ENCODE results near the gene SAPCD2. TPM values are rescaled to one million over a fixed set of nuclear protein-coding genes. Genes with fewer than 3 reads are reported as not detected.
A peak's percentile ranks its signal among the peaks of the same experiment; 100 is the strongest.

SAPCD2 gene
- total and polyA plus RNA-seq, 2 experiments from 2014 or later, result 13.4 to 60.3 TPM

DNA sequence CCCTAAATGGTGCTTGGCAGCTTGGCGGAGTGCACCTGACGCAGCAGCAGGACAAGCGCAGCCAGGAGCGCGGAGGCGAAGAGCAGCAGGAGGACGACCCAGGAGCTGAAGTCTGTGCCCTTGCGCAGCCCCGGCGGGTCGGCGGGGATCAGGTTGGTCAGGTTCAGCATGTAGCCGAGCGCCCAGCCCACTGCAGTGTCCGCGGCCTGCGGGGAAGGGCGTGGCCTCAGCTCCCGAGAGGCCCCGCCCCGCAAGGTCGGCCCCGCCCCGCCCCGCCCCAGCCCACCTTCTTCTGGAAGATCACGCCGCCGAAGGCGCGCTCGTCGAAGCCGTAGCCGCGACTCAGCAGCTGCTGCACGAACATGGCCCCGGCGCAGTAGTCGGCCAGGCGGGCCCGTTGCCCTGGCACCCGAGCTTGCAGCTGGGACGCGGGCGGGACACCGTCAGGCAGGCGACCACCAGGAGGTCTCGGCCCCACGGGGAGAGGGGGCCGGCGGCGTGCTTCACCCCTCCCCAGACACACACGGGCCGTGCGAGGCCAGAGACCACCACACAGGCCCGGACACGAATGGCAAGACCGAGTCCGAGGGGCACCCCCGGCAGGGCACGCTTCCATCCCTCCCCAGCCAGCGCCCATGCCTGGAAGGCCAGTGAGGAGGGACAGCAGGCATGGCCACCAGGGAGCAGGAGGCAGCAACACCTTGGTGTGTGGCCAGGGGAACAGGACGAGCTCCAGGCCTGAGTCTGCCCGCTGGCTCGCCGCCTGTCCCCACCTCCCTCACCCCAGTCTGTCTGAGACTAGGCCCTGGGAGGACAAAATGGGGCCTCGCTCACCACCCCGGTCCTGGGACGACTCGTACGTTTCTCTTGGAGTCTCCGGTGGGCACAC is 21.5 kb downstream of the SAPCD2 start:
- TF ChIP-seq STAT1 (IDR thresholded peaks at IDR 0.05; ENCODE audit: unreplicated experiment), result no peak
- TF ChIP-seq, protein P1, sequence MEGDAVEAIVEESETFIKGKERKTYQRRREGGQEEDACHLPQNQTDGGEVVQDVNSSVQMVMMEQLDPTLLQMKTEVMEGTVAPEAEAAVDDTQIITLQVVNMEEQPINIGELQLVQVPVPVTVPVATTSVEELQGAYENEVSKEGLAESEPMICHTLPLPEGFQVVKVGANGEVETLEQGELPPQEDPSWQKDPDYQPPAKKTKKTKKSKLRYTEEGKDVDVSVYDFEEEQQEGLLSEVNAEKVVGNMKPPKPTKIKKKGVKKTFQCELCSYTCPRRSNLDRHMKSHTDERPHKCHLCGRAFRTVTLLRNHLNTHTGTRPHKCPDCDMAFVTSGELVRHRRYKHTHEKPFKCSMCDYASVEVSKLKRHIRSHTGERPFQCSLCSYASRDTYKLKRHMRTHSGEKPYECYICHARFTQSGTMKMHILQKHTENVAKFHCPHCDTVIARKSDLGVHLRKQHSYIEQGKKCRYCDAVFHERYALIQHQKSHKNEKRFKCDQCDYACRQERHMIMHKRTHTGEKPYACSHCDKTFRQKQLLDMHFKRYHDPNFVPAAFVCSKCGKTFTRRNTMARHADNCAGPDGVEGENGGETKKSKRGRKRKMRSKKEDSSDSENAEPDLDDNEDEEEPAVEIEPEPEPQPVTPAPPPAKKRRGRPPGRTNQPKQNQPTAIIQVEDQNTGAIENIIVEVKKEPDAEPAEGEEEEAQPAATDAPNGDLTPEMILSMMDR (conservative IDR thresholded peaks at IDR 0.05; ENCODE audit: low read depth in 2 of 2), result 0 out of 4 replicates have a peak, but pooled peaks of 1 of the 2 experiments have one; percentile 1
- peak overlapping the region; percentile 26; the same call in 1 of the 2 replicates for H3K4me3 ChIP-seq
- peak overlapping the region; percentile 16; the same call in 1 of the 3 replicates for H3K4me3 Mint-ChIP-seq
- no peaks in the 10 kb centered on the region for H3K36me3 ChIP-seq (ENCODE audit: insufficient read depth)
- no peaks in the 10 kb centered on the region for H3K9me3 Mint-ChIP-seq
- H3K27me3 Mint-ChIP-seq (ENCODE audit: insufficient read depth, low read depth, poor library complexity), result peaks cover 56% of the 10 kb centered on the region
- peaks cover 7% of the 10 kb centered on the region; the same call in 1 of the 2 replicates for H3K4me1 ChIP-seq (ENCODE audit: insufficient read depth)
- H4K20me1 ChIP-seq (replicated peaks; ENCODE audit: insufficient read depth), result no peaks in the 10 kb centered on the region; the same call in 1 of the 2 replicates
- H3K79me2 ChIP-seq (replicated peaks; ENCODE audit: insufficient read depth), result peaks cover 7% of the 10 kb centered on the region; the same call in 1 of the 2 replicates
- peaks cover 56% of the 10 kb centered on the region for H3K27me3 ChIP-seq (ENCODE audit: insufficient read depth)
- peaks cover 6% of the 10 kb centered on the region; the same call in 1 of the 3 replicates for H3K4me1 Mint-ChIP-seq
- peak; percentile 9 for ATAC-seq
- H3K27ac Mint-ChIP-seq, result no peak overlapping the region
- 0 out of 2 replicates have a peak, but pooled peaks cover 2% of the 10 kb centered on the region for H3F3A ChIP-seq (replicated peaks; ENCODE audit: low read depth)
- H3K4me2 ChIP-seq, result peak overlapping the region; percentile 38; the same call in 1 of the 2 replicates
- no peak overlapping the region for H3K27ac ChIP-seq (ENCODE audit: low read depth)
- no peaks in the 10 kb centered on the region for H3K9me2 ChIP-seq (ENCODE audit: insufficient read depth)
- H2AFZ ChIP-seq, result no peak overlapping the region
- peak; percentile 74 for DNase-seq (ENCODE audit: low spot score)
- H3K36me3 Mint-ChIP-seq (ENCODE audit: low read depth), result no peaks in the 10 kb centered on the region

DNA sequence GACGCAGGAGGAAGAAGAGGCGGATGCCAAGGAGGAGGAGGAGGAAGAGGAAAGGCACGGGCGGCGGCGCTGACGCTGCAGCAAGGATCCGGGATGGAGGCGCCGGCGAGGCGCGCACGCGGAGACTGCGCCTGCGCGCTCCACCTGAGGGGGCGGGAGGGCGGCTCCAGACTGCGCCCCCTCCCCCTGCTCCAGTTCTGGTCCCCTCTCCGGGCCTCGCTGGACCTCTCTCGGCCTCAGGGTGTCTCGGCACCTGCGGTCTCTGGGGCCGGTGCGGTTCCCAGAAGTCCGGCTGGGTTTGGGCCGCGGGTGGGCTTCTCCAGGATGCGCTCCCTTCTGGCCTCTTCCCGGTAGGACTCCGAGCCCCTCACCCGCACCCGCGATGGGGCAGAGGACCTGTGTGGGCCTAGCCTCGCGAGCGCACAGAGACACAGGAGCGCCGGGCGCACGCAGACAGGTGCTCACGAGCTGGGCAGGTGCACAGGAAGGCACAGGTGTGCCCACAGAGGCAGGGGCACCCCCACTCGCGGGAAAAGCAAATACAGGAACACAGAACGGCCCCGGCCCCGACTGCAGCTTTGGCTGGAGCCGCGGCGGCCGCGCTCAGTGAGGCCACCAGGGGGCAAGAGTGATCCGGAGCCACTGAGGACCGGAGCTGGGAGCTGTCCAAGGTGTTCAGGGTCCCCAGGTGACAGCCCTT is 24.1 kb downstream of the SAPCD2 start, which contains the start of gene NPDC1:
Gene NPDC1, minus strand, starts transcription at position 90 of the 700 bp plus-strand sequence. CDS start 188 bp downstream, outside the sequence.
- peaks cover 7% of the 10 kb centered on the region; the same call in 1 of the 2 replicates for H3K4me1 ChIP-seq (ENCODE audit: insufficient read depth)
- H3K4me2 ChIP-seq, result peak within 1 kb of the TSS; percentile 93
- no peaks in the 10 kb centered on the region; the same call in 1 of the 2 replicates for H4K20me1 ChIP-seq (replicated peaks; ENCODE audit: insufficient read depth)
- peaks cover 6% of the 10 kb centered on the region; the same call in 1 of the 3 replicates for H3K4me1 Mint-ChIP-seq
- peaks cover 40% of the 10 kb centered on the region for H3K27me3 ChIP-seq (ENCODE audit: insufficient read depth)
- no peaks in the 10 kb centered on the region for H3K36me3 ChIP-seq (ENCODE audit: insufficient read depth)
- no peaks in the 10 kb centered on the region for H3K36me3 Mint-ChIP-seq (ENCODE audit: low read depth)
- peak within 1 kb of the TSS; percentile 74 for H3K4me3 Mint-ChIP-seq
- no peaks in the 10 kb centered on the region for H3K9me3 Mint-ChIP-seq
- H3K27me3 Mint-ChIP-seq (ENCODE audit: insufficient read depth, low read depth, poor library complexity), result peaks cover 41% of the 10 kb centered on the region
- no peaks in the 10 kb centered on the region for H3F3A ChIP-seq (replicated peaks; ENCODE audit: low read depth)
- no peaks in the 10 kb centered on the region for H3K9me2 ChIP-seq (ENCODE audit: insufficient read depth)
- peaks cover 7% of the 10 kb centered on the region; the same call in 1 of the 2 replicates for H3K79me2 ChIP-seq (replicated peaks; ENCODE audit: insufficient read depth)
- H3K4me3 ChIP-seq, result peak within 1 kb of the TSS; percentile 87
- peak; percentile 73 for ATAC-seq
- H2AFZ ChIP-seq, result peak within 1 kb of the TSS; percentile 98
- no peak within 1 kb of the TSS for H3K27ac Mint-ChIP-seq
- DNase-seq (ENCODE audit: low spot score), result peak; percentile 95
- no peak within 1 kb of the TSS for H3K27ac ChIP-seq (ENCODE audit: low read depth)
- TF ChIP-seq, protein P2, sequence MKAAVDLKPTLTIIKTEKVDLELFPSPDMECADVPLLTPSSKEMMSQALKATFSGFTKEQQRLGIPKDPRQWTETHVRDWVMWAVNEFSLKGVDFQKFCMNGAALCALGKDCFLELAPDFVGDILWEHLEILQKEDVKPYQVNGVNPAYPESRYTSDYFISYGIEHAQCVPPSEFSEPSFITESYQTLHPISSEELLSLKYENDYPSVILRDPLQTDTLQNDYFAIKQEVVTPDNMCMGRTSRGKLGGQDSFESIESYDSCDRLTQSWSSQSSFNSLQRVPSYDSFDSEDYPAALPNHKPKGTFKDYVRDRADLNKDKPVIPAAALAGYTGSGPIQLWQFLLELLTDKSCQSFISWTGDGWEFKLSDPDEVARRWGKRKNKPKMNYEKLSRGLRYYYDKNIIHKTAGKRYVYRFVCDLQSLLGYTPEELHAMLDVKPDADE (IDR thresholded peaks at IDR 0.05), result no peak
- TF ChIP-seq POLR2AphosphoS5 (IDR thresholded peaks at IDR 0.05; ENCODE audit: low read depth) (peak; percentile 67), CREB1 (CRISPR knock-in tag; IDR thresholded peaks at IDR 0.05; ENCODE audit: low read depth) (no peak), EZH2phosphoT487 (IDR thresholded peaks at IDR 0.05; ENCODE audit: unreplicated experiment) (no peak), EZH2 (IDR thresholded peaks at IDR 0.05; ENCODE audit: low read depth, unreplicated experiment) (peak; percentile 23), NANOG (IDR thresholded peaks at IDR 0.05; ENCODE audit: borderline replicate concordance) (no peak)
- TF ChIP-seq, protein P1 (conservative IDR thresholded peaks at IDR 0.05; ENCODE audit: low read depth in 2 of 2), result peak; percentile 76 to 81
